Measurements from ENCODE around the gene XYLT2. TPM values are rescaled to one million over a fixed set of nuclear protein-coding genes. Genes with fewer than 3 reads are reported as not detected.

The XYLT2 gene
- total and polyA plus RNA-seq, 2 of the 13 experiments (the other 11 are each of a cell fraction or from before 2014, with no cell fraction given): 17.0 to 22.1 TPM

DNA sequence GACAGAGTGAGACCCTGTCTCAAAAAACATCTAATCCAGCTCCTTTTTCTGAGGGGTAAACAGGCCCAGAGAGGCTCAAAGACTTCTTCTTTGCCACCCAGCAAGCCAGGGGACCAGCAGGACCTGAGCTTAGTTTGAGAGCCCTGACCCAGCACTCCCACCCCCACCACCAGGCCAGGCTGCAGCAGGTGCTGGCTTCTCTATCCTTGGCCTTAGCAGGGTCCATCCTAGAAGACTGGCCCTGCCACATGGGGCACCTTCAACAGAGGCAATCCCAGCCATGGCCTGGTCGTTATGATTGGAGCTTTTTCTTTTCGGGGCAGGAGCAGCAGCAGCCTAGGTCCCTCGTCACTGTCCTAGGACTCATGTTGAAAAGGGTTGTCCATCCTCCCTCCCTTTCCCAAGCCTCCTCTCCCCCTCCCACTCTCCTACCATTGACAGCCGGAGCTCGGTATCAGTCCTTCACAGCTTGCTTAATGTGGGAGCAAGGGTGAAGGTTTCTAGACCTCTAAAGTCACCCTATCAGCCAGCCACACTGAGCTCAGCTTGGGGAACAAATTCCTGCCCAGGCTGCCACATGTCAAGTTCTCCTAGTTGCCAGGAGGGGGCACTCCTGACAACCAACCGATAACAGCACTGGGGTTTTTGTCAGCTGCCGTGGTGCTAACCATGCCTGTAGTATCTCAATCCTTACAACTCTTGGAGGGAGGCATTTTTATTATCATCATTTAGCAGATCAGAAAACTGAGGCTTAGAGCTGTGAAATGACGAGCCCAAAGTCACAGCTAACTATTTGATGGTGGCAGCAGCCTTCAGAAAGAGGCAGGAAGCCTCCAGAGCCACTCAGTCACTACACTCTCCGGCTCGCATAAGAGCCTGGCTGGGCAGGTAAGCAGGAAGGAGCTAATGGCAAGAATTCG, 15.9 kb downstream of the XYLT2 start (continued):
- no peak for TF ChIP-seq NFIB (CRISPR knock-in tag; IDR thresholded peaks at IDR 0.05; ENCODE audit: borderline replicate concordance)
- TF ChIP-seq ZNF878 (CRISPR knock-in tag; IDR thresholded peaks at IDR 0.05): no peak
- TF ChIP-seq, protein P1, sequence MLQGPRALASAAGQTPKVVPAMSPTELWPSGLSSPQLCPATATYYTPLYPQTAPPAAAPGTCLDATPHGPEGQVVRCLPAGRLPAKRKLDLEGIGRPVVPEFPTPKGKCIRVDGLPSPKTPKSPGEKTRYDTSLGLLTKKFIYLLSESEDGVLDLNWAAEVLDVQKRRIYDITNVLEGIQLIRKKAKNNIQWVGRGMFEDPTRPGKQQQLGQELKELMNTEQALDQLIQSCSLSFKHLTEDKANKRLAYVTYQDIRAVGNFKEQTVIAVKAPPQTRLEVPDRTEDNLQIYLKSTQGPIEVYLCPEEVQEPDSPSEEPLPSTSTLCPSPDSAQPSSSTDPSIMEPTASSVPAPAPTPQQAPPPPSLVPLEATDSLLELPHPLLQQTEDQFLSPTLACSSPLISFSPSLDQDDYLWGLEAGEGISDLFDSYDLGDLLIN (CRISPR knock-in tag; IDR thresholded peaks at IDR 0.05; ENCODE audit: borderline replicate concordance): no peak
- no peak for TF ChIP-seq NFKB2 (CRISPR knock-in tag; IDR thresholded peaks at IDR 0.05; ENCODE audit: borderline replicate concordance)
- no peak for TF ChIP-seq TBL1XR1 (IDR thresholded peaks at IDR 0.05; ENCODE audit: borderline replicate concordance, low read length, partially characterized antibody)
- TF ChIP-seq THAP11 (CRISPR knock-in tag; IDR thresholded peaks at IDR 0.05): no peak
- no peak for TF ChIP-seq ZNF367 (CRISPR knock-in tag; IDR thresholded peaks at IDR 0.05; ENCODE audit: borderline replicate concordance)
- no peak for TF ChIP-seq ZNF138 (CRISPR knock-in tag; IDR thresholded peaks at IDR 0.05; ENCODE audit: low read depth)
- peak; percentile 55; the same call in 1 of the 3 replicates for TF ChIP-seq MXI1 (IDR thresholded peaks at IDR 0.05; ENCODE audit: borderline replicate concordance, low read depth, low read length)
- no peak for TF ChIP-seq MIER2 (CRISPR knock-in tag; IDR thresholded peaks at IDR 0.05)
- no peak for TF ChIP-seq MED13 (CRISPR knock-in tag; IDR thresholded peaks at IDR 0.05)
- no peak for TF ChIP-seq CHCHD3 (CRISPR knock-in tag; IDR thresholded peaks at IDR 0.05)
- no peak for TF ChIP-seq ATF5 (CRISPR knock-in tag; IDR thresholded peaks at IDR 0.05; ENCODE audit: low read depth)
- TF ChIP-seq ZNF883 (CRISPR knock-in tag; IDR thresholded peaks at IDR 0.05; ENCODE audit: not compliant biosample characterization): peak; percentile 41
- TF ChIP-seq XBP1 (CRISPR knock-in tag; IDR thresholded peaks at IDR 0.05): no peak
- no peak for TF ChIP-seq DPF2 (CRISPR knock-in tag; IDR thresholded peaks at IDR 0.05; ENCODE audit: borderline replicate concordance, low read depth)
- TF ChIP-seq, protein P2, sequence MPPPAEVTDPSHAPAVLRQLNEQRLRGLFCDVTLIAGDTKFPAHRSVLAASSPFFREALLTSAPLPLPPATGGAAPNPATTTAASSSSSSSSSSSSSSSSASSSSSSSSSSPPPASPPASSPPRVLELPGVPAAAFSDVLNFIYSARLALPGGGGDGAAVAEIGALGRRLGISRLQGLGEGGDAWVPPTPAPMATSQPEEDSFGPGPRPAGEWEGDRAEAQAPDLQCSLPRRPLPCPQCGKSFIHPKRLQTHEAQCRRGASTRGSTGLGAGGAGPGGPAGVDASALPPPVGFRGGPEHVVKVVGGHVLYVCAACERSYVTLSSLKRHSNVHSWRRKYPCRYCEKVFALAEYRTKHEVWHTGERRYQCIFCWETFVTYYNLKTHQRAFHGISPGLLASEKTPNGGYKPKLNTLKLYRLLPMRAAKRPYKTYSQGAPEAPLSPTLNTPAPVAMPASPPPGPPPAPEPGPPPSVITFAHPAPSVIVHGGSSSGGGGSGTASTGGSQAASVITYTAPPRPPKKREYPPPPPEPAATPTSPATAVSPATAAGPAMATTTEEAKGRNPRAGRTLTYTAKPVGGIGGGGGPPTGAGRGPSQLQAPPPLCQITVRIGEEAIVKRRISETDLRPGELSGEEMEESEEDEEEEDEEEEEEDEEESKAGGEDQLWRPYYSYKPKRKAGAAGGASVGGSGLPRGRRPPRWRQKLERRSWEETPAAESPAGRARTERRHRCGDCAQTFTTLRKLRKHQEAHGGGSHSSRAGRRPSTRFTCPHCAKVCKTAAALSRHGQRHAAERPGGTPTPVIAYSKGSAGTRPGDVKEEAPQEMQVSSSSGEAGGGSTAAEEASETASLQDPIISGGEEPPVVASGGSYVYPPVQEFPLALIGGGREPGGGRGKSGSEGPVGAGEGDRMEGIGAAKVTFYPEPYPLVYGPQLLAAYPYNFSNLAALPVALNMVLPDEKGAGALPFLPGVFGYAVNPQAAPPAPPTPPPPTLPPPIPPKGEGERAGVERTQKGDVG (CRISPR knock-in tag; IDR thresholded peaks at IDR 0.05; ENCODE audit: borderline replicate concordance): no peak
- TF ChIP-seq ZNF101 (CRISPR knock-in tag; IDR thresholded peaks at IDR 0.05; ENCODE audit: borderline replicate concordance, low read depth): no peak
- TF ChIP-seq ZNF841 (CRISPR knock-in tag; IDR thresholded peaks at IDR 0.05; ENCODE audit: borderline replicate concordance): no peak

Measured in HepG2 (cell line).